Activated T-helper 17 cell treated with anti-CD3 and anti-CD28 coated beads, Interleukin-2, amount 50 U/mL, for 72 hours (primary cell): ENCODE data around the gene CZIB. TPM values are rescaled to one million over a fixed set of nuclear protein-coding genes. Genes with fewer than 3 reads are reported as not detected.
A peak's percentile ranks its signal among the peaks of the same experiment; 100 is the strongest.

Source experiments
- ATAC-seq: fragments of 150-1000 bp; cut with Tn5 transposase; replicated peaks from 2 replicates; pipeline ENCODE4 v1.10.0; 2021; ENCODE audit warnings: mild to moderate bottlenecking, moderate library complexity
- H3K27ac Mint-ChIP-seq: one replicate; pipeline ENCODE4 v1.8.0; 2022; ENCODE audit warnings: mixed read lengths
- H3K27me3 Mint-ChIP-seq: one replicate; pipeline ENCODE4 v1.8.0; 2022; ENCODE audit warnings: mixed read lengths
- H3K36me3 Mint-ChIP-seq: one replicate; pipeline ENCODE4 v1.8.0; 2022; ENCODE audit warnings: low read depth, mild to moderate bottlenecking, mixed read lengths
- H3K4me1 Mint-ChIP-seq: one replicate; pipeline ENCODE4 v1.8.0; 2022; ENCODE audit warnings: mixed read lengths
- H3K4me3 Mint-ChIP-seq: one replicate; pipeline ENCODE4 v1.8.0; 2022; ENCODE audit warnings: mild to moderate bottlenecking, mixed read lengths
- H3K9me3 Mint-ChIP-seq: one replicate; pipeline ENCODE4 v1.8.0; 2022; ENCODE audit warnings: mixed read lengths
- total RNA-seq, 2 donors: library from RNA; stranded (reverse); gene quantifications; one replicate each; pipeline ENCODE4 v1.2.3, GENCODE V29; 2022

CZIB gene
- total RNA-seq, 2 donors from 2014 or later: 43.0 to 48.8 TPM

- H3K27me3 Mint-ChIP-seq: no peaks in the 10 kb centered on the region
- H3K9me3 Mint-ChIP-seq: no peaks in the 10 kb centered on the region
- no peak for ATAC-seq
- peaks cover 3% of the 10 kb centered on the region for H3K4me1 Mint-ChIP-seq
- H3K36me3 Mint-ChIP-seq: peaks cover 97% of the 10 kb centered on the region
- H3K27ac Mint-ChIP-seq: no peak overlapping the region
- H3K4me3 Mint-ChIP-seq: no peak overlapping the region
Measured at GRCh38 chr1:53250325-53250724, 29.9 kb upstream of the CZIB start.

- ATAC-seq: no peak
- Mint-ChIP-seq H3K27me3 (no peaks in the 10 kb centered on the region), H3K4me1 (peaks cover 3% of the 10 kb centered on the region), H3K9me3 (no peaks in the 10 kb centered on the region), H3K27ac (no peak overlapping the region), H3K36me3 (peaks cover 97% of the 10 kb centered on the region), H3K4me3 (no peak overlapping the region)
Measured at GRCh38 chr1:53249706-53250105, 29.3 kb upstream of the CZIB start.

- Mint-ChIP-seq H3K4me1 (peaks cover 3% of the 10 kb centered on the region), H3K27ac (no peak overlapping the region), H3K4me3 (no peak overlapping the region), H3K27me3 (no peaks in the 10 kb centered on the region), H3K36me3 (peaks cover 69% of the 10 kb centered on the region), H3K9me3 (no peaks in the 10 kb centered on the region)
- no peak for ATAC-seq
Measured at GRCh38 chr1:53246261-53247134, 26.1 kb upstream of the CZIB start.

- peaks cover 3% of the 10 kb centered on the region for H3K4me1 Mint-ChIP-seq
- no peaks in the 10 kb centered on the region for H3K9me3 Mint-ChIP-seq
- peaks cover 46% of the 10 kb centered on the region for H3K36me3 Mint-ChIP-seq
- no peak overlapping the region for H3K4me3 Mint-ChIP-seq
- no peak overlapping the region for H3K27ac Mint-ChIP-seq
- no peak for ATAC-seq
- no peaks in the 10 kb centered on the region for H3K27me3 Mint-ChIP-seq
Measured at GRCh38 chr1:53244141-53244540, 23.7 kb upstream of the CZIB start.

- Mint-ChIP-seq H3K36me3 (peaks cover 41% of the 10 kb centered on the region), H3K27ac (no peak overlapping the region), H3K4me3 (no peak overlapping the region), H3K27me3 (no peaks in the 10 kb centered on the region), H3K4me1 (peaks cover 5% of the 10 kb centered on the region), H3K9me3 (no peaks in the 10 kb centered on the region)
- ATAC-seq: no peak
Measured at GRCh38 chr1:53242381-53242780, 21.9 kb upstream of the CZIB start.

- H3K4me1 Mint-ChIP-seq: peaks cover 7% of the 10 kb centered on the region
- ATAC-seq: no peak
- H3K36me3 Mint-ChIP-seq: peaks cover 37% of the 10 kb centered on the region
- no peak overlapping the region for H3K4me3 Mint-ChIP-seq
- no peaks in the 10 kb centered on the region for H3K27me3 Mint-ChIP-seq
- H3K27ac Mint-ChIP-seq: no peak overlapping the region
- H3K9me3 Mint-ChIP-seq: no peaks in the 10 kb centered on the region
Measured at GRCh38 chr1:53241828-53242227, 21.4 kb upstream of the CZIB start.

- H3K27me3 Mint-ChIP-seq: no peaks in the 10 kb centered on the region
- H3K4me3 Mint-ChIP-seq: peak within 1 kb of the TSS; percentile 94
- H3K4me1 Mint-ChIP-seq: peaks cover 18% of the 10 kb centered on the region
- peaks cover 45% of the 10 kb centered on the region for H3K36me3 Mint-ChIP-seq
- peak; percentile 100 for ATAC-seq
- peak within 1 kb of the TSS; percentile 97 for H3K27ac Mint-ChIP-seq
- H3K9me3 Mint-ChIP-seq: no peaks in the 10 kb centered on the region
Measured at GRCh38 chr1:53238197-53239155, 18.0 kb upstream of the CZIB start, which contains the start of gene MAGOH. Gene MAGOH (minus strand): TSS chr1:53238518. CDS start chr1:53238448, 70 bp downstream.

GRCh38 chr1:53237638-53238037 lies 17.2 kb upstream of the CZIB start:
- peaks cover 18% of the 10 kb centered on the region for H3K4me1 Mint-ChIP-seq
- peaks cover 54% of the 10 kb centered on the region for H3K36me3 Mint-ChIP-seq
- H3K4me3 Mint-ChIP-seq: peak overlapping the region; percentile 94
- H3K9me3 Mint-ChIP-seq: no peaks in the 10 kb centered on the region
- ATAC-seq: no peak
- H3K27ac Mint-ChIP-seq: peak overlapping the region; percentile 97
- no peaks in the 10 kb centered on the region for H3K27me3 Mint-ChIP-seq

- Mint-ChIP-seq H3K27me3 (no peaks in the 10 kb centered on the region), H3K9me3 (no peaks in the 10 kb centered on the region), H3K4me3 (peak overlapping the region; percentile 88), H3K27ac (peak overlapping the region; percentile 94), H3K36me3 (peaks cover 29% of the 10 kb centered on the region), H3K4me1 (peaks cover 17% of the 10 kb centered on the region)
- no peak for ATAC-seq
Measured at GRCh38 chr1:53220962-53221286, 490 bp upstream of the CZIB start.

GRCh38 chr1:53219711-53220110 lies 723 bp downstream of the CZIB start:
- no peaks in the 10 kb centered on the region for H3K27me3 Mint-ChIP-seq
- peak overlapping the region; percentile 88 for H3K4me3 Mint-ChIP-seq
- peak overlapping the region; percentile 94 for H3K27ac Mint-ChIP-seq
- no peaks in the 10 kb centered on the region for H3K9me3 Mint-ChIP-seq
- H3K36me3 Mint-ChIP-seq: peaks cover 41% of the 10 kb centered on the region
- peaks cover 17% of the 10 kb centered on the region for H3K4me1 Mint-ChIP-seq
- no peak for ATAC-seq

GRCh38 chr1:53218201-53218600 lies 2.2 kb downstream of the CZIB start:
- ATAC-seq: no peak
- peak overlapping the region; percentile 94 for H3K27ac Mint-ChIP-seq
- H3K4me3 Mint-ChIP-seq: peak overlapping the region; percentile 88
- H3K9me3 Mint-ChIP-seq: no peaks in the 10 kb centered on the region
- peaks cover 56% of the 10 kb centered on the region for H3K36me3 Mint-ChIP-seq
- H3K4me1 Mint-ChIP-seq: peaks cover 17% of the 10 kb centered on the region
- H3K27me3 Mint-ChIP-seq: no peaks in the 10 kb centered on the region

- Mint-ChIP-seq H3K4me3 (no peak overlapping the region), H3K27ac (no peak overlapping the region), H3K27me3 (no peaks in the 10 kb centered on the region), H3K36me3 (peaks cover 94% of the 10 kb centered on the region), H3K4me1 (peaks cover 12% of the 10 kb centered on the region), H3K9me3 (no peaks in the 10 kb centered on the region)
- ATAC-seq: no peak
Measured at GRCh38 chr1:53214376-53214940, 6.0 kb downstream of the CZIB start.

GRCh38 chr1:53210954-53211353 lies 9.5 kb downstream of the CZIB start:
- no peaks in the 10 kb centered on the region for H3K27me3 Mint-ChIP-seq
- peaks cover 97% of the 10 kb centered on the region for H3K36me3 Mint-ChIP-seq
- H3K9me3 Mint-ChIP-seq: peaks cover 7% of the 10 kb centered on the region
- H3K27ac Mint-ChIP-seq: no peak overlapping the region
- no peaks in the 10 kb centered on the region for H3K4me1 Mint-ChIP-seq
- no peak for ATAC-seq
- no peak overlapping the region for H3K4me3 Mint-ChIP-seq

- H3K4me3 Mint-ChIP-seq: no peak overlapping the region
- H3K36me3 Mint-ChIP-seq: peaks cover 96% of the 10 kb centered on the region
- no peak for ATAC-seq
- peaks cover 7% of the 10 kb centered on the region for H3K9me3 Mint-ChIP-seq
- peak overlapping the region; percentile 25 for H3K27ac Mint-ChIP-seq
- H3K27me3 Mint-ChIP-seq: no peaks in the 10 kb centered on the region
- H3K4me1 Mint-ChIP-seq: no peaks in the 10 kb centered on the region
Measured at GRCh38 chr1:53210352-53210751, 10.1 kb downstream of the CZIB start.
